ENCODE data around the gene POU2F1.

POU2F1 gene

GRCh38 chr1:167457936-167458584 is 237.4 kb downstream of the POU2F1 start:
- TF ChIP-seq SUZ12 (IDR thresholded peaks at IDR 0.05; ENCODE audit: extremely low read depth, insufficient read depth, insufficient read length) (no peak), YY1 (IDR thresholded peaks at IDR 0.05; ENCODE audit: insufficient read depth, insufficient read length) (no peak), ZNF274 (IDR thresholded peaks at IDR 0.05; ENCODE audit: low read depth, low read length) (no peak)
- DNase-seq (ENCODE audit: low read depth, low spot score), result no peak
- Histone ChIP-seq H3K4me1 (ENCODE audit: insufficient read depth, insufficient read length) (peaks cover 19% of the 10 kb centered on the region), H3K9ac (ENCODE audit: insufficient read length, low read depth) (no peak overlapping the region), H3K9me3 (ENCODE audit: insufficient read depth, low read length) (no peaks in the 10 kb centered on the region), H3K27me3 (ENCODE audit: insufficient read depth, insufficient read length) (peaks cover 27% of the 10 kb centered on the region), H3K4me3 (ENCODE audit: insufficient read length, low read depth) (no peak overlapping the region), H3K36me3 (ENCODE audit: insufficient read depth, insufficient read length, low read length) (no peaks in the 10 kb centered on the region)

GRCh38 chr1:167460836-167461235 is 240.2 kb downstream of the POU2F1 start:
- TF ChIP-seq YY1 (IDR thresholded peaks at IDR 0.05; ENCODE audit: insufficient read depth, insufficient read length) (no peak), SUZ12 (IDR thresholded peaks at IDR 0.05; ENCODE audit: extremely low read depth, insufficient read depth, insufficient read length) (no peak), ZNF274 (IDR thresholded peaks at IDR 0.05; ENCODE audit: low read depth, low read length) (no peak)
- no peak for DNase-seq (ENCODE audit: low read depth, low spot score)
- Histone ChIP-seq H3K4me1 (ENCODE audit: insufficient read depth, insufficient read length) (peaks cover 19% of the 10 kb centered on the region), H3K36me3 (ENCODE audit: insufficient read depth, insufficient read length, low read length) (no peaks in the 10 kb centered on the region), H3K4me3 (ENCODE audit: insufficient read length, low read depth) (no peak overlapping the region), H3K27me3 (ENCODE audit: insufficient read depth, insufficient read length) (peaks cover 8% of the 10 kb centered on the region), H3K9ac (ENCODE audit: insufficient read length, low read depth) (no peak overlapping the region), H3K9me3 (ENCODE audit: insufficient read depth, low read length) (no peaks in the 10 kb centered on the region)

GRCh38 chr1:167462341-167462740 is 241.7 kb downstream of the POU2F1 start:
- Histone ChIP-seq H3K36me3 (ENCODE audit: insufficient read depth, insufficient read length, low read length) (no peaks in the 10 kb centered on the region), H3K4me1 (ENCODE audit: insufficient read depth, insufficient read length) (peaks cover 15% of the 10 kb centered on the region), H3K27me3 (ENCODE audit: insufficient read depth, insufficient read length) (no peaks in the 10 kb centered on the region), H3K9me3 (ENCODE audit: insufficient read depth, low read length) (no peaks in the 10 kb centered on the region), H3K9ac (ENCODE audit: insufficient read length, low read depth) (no peak overlapping the region), H3K4me3 (ENCODE audit: insufficient read length, low read depth) (no peak overlapping the region)
- no peak for TF ChIP-seq YY1 (IDR thresholded peaks at IDR 0.05; ENCODE audit: insufficient read depth, insufficient read length)
- no peak for TF ChIP-seq SUZ12 (IDR thresholded peaks at IDR 0.05; ENCODE audit: extremely low read depth, insufficient read depth, insufficient read length)
- TF ChIP-seq ZNF274 (IDR thresholded peaks at IDR 0.05; ENCODE audit: low read depth, low read length), result no peak
- no peak for DNase-seq (ENCODE audit: low read depth, low spot score)

- no peaks in the 10 kb centered on the region for H3K27me3 ChIP-seq (ENCODE audit: insufficient read depth, insufficient read length)
- TF ChIP-seq YY1 (IDR thresholded peaks at IDR 0.05; ENCODE audit: insufficient read depth, insufficient read length), result no peak
- no peak for TF ChIP-seq SUZ12 (IDR thresholded peaks at IDR 0.05; ENCODE audit: extremely low read depth, insufficient read depth, insufficient read length)
- no peak for TF ChIP-seq ZNF274 (IDR thresholded peaks at IDR 0.05; ENCODE audit: low read depth, low read length)
- no peaks in the 10 kb centered on the region for H3K36me3 ChIP-seq (ENCODE audit: insufficient read depth, insufficient read length, low read length)
- no peak overlapping the region for H3K9ac ChIP-seq (ENCODE audit: insufficient read length, low read depth)
- H3K4me3 ChIP-seq (ENCODE audit: insufficient read length, low read depth), result no peak overlapping the region
- peaks cover 12% of the 10 kb centered on the region for H3K4me1 ChIP-seq (ENCODE audit: insufficient read depth, insufficient read length)
- no peaks in the 10 kb centered on the region for H3K9me3 ChIP-seq (ENCODE audit: insufficient read depth, low read length)
- DNase-seq (ENCODE audit: low read depth, low spot score), result no peak
Observed at GRCh38 chr1:167463080-167463479, 242.4 kb downstream of the POU2F1 start.

GRCh38 chr1:167463875-167464575 is 243.3 kb downstream of the POU2F1 start:
- no peak for DNase-seq (ENCODE audit: low read depth, low spot score)
- Histone ChIP-seq H3K9ac (ENCODE audit: insufficient read length, low read depth) (no peak overlapping the region), H3K36me3 (ENCODE audit: insufficient read depth, insufficient read length, low read length) (no peaks in the 10 kb centered on the region), H3K9me3 (ENCODE audit: insufficient read depth, low read length) (no peaks in the 10 kb centered on the region), H3K27me3 (ENCODE audit: insufficient read depth, insufficient read length) (no peaks in the 10 kb centered on the region), H3K4me3 (ENCODE audit: insufficient read length, low read depth) (no peak overlapping the region), H3K4me1 (ENCODE audit: insufficient read depth, insufficient read length) (peaks cover 9% of the 10 kb centered on the region)
- no peak for TF ChIP-seq SUZ12 (IDR thresholded peaks at IDR 0.05; ENCODE audit: extremely low read depth, insufficient read depth, insufficient read length)
- no peak for TF ChIP-seq ZNF274 (IDR thresholded peaks at IDR 0.05; ENCODE audit: low read depth, low read length)
- no peak for TF ChIP-seq YY1 (IDR thresholded peaks at IDR 0.05; ENCODE audit: insufficient read depth, insufficient read length)

GRCh38 chr1:167465018-167465417 is 244.3 kb downstream of the POU2F1 start:
- no peaks in the 10 kb centered on the region for H3K36me3 ChIP-seq (ENCODE audit: insufficient read depth, insufficient read length, low read length)
- H3K9ac ChIP-seq (ENCODE audit: insufficient read length, low read depth), result no peak overlapping the region
- peaks cover 9% of the 10 kb centered on the region for H3K4me1 ChIP-seq (ENCODE audit: insufficient read depth, insufficient read length)
- H3K4me3 ChIP-seq (ENCODE audit: insufficient read length, low read depth), result no peak overlapping the region
- H3K27me3 ChIP-seq (ENCODE audit: insufficient read depth, insufficient read length), result no peaks in the 10 kb centered on the region
- TF ChIP-seq SUZ12 (IDR thresholded peaks at IDR 0.05; ENCODE audit: extremely low read depth, insufficient read depth, insufficient read length), result no peak
- no peak for TF ChIP-seq YY1 (IDR thresholded peaks at IDR 0.05; ENCODE audit: insufficient read depth, insufficient read length)
- no peak for TF ChIP-seq ZNF274 (IDR thresholded peaks at IDR 0.05; ENCODE audit: low read depth, low read length)
- no peaks in the 10 kb centered on the region for H3K9me3 ChIP-seq (ENCODE audit: insufficient read depth, low read length)
- no peak for DNase-seq (ENCODE audit: low read depth, low spot score)

GRCh38 chr1:167465743-167466142 is 245.1 kb downstream of the POU2F1 start:
- Histone ChIP-seq H3K27me3 (ENCODE audit: insufficient read depth, insufficient read length) (no peaks in the 10 kb centered on the region), H3K9me3 (ENCODE audit: insufficient read depth, low read length) (no peaks in the 10 kb centered on the region), H3K4me3 (ENCODE audit: insufficient read length, low read depth) (no peak overlapping the region), H3K9ac (ENCODE audit: insufficient read length, low read depth) (no peak overlapping the region), H3K36me3 (ENCODE audit: insufficient read depth, insufficient read length, low read length) (no peaks in the 10 kb centered on the region), H3K4me1 (ENCODE audit: insufficient read depth, insufficient read length) (peaks cover 8% of the 10 kb centered on the region)
- no peak for DNase-seq (ENCODE audit: low read depth, low spot score)
- TF ChIP-seq ZNF274 (IDR thresholded peaks at IDR 0.05; ENCODE audit: low read depth, low read length) (no peak), SUZ12 (IDR thresholded peaks at IDR 0.05; ENCODE audit: extremely low read depth, insufficient read depth, insufficient read length) (no peak), YY1 (IDR thresholded peaks at IDR 0.05; ENCODE audit: insufficient read depth, insufficient read length) (no peak)
